A673 (cell line): ENCODE measurements around the gene SYN1. TPM values are rescaled to one million over a fixed set of nuclear protein-coding genes. Genes with fewer than 3 reads are reported as not detected.
A peak's percentile ranks its signal among the peaks of the same experiment; 100 is the strongest.

Source experiments
- BruUV-seq: library from RNA; stranded (reverse); fragments of 400-500 nt; replicated peaks from 2 replicates; lab custom pipeline; 2021; lab: Mats Ljungman, UMichigan
- CTCF ChIA-PET: fragments of 300-600 bp; sonication (Branson Sonifier 250); formaldehyde crosslinking; loops from one replicate; lab custom pipeline; 2022; ENCODE audit warnings: antibody characterized with exemption; lab: Charles Lee
- POLR2A ChIA-PET: fragments of 300-600 bp; sonication (Branson Sonifier 250); formaldehyde crosslinking; loops from one replicate; lab custom pipeline; 2022; ENCODE audit warnings: antibody characterized with exemption; ENCODE audit not compliant: low non-redundant PET; lab: Charles Lee
- DNase-seq: peaks from one replicate; pipeline ENCODE4 v3.0.0-alpha.2; 2015; ENCODE audit warnings: low spot score
- H3K27ac ChIP-seq: fragments of 200-600 bp; sonication (generic); 2 replicates; pipeline ENCODE4 v1.5.1; 2016; ENCODE audit warnings: mixed run types, low read depth, mild to moderate bottlenecking, mixed read lengths, antibody characterized with exemption, low read length; ENCODE audit not compliant: poor library complexity, severe bottlenecking
- H3K27me3 ChIP-seq: fragments of 200-600 bp; sonication (generic); replicated peaks from 2 replicates; pipeline ENCODE4 v1.6.1; 2017; ENCODE audit warnings: mixed run types, low read depth, mild to moderate bottlenecking, mixed read lengths, antibody characterized with exemption, low read length; ENCODE audit not compliant: insufficient read depth, poor library complexity
- H3K36me3 ChIP-seq: fragments of 200-600 bp; sonication (generic); 2 replicates; pipeline ENCODE4 v1.6.1; 2016; ENCODE audit warnings: mixed run types, mild to moderate bottlenecking, mixed read lengths, antibody characterized with exemption, low read length; ENCODE audit not compliant: insufficient read depth, poor library complexity, severe bottlenecking
- H3K4me1 ChIP-seq: fragments of 200-600 bp; sonication (generic); 2 replicates; pipeline ENCODE4 v1.6.1; 2017; ENCODE audit warnings: mixed run types, mild to moderate bottlenecking, mixed read lengths, antibody characterized with exemption, low read length; ENCODE audit not compliant: insufficient read depth, poor library complexity, severe bottlenecking
- H3K4me3 ChIP-seq: fragments of 200-600 bp; sonication (generic); 2 replicates; pipeline ENCODE4 v1.5.1; 2016; ENCODE audit warnings: low read depth, mixed run types, mild to moderate bottlenecking, mixed read lengths, low read length; ENCODE audit not compliant: poor library complexity, severe bottlenecking
- H3K9me3 ChIP-seq: fragments of 200-600 bp; sonication (generic); 2 replicates; pipeline ENCODE4 v1.6.1; 2016; ENCODE audit warnings: mixed run types, low read depth, mild to moderate bottlenecking, mixed read lengths, antibody characterized with exemption, low read length; ENCODE audit not compliant: poor library complexity, severe bottlenecking
- EZH2 ChIP-seq: fragments of 200-600 bp; sonication (generic); IDR thresholded peaks from 2 replicates; pipeline ENCODE4 v1.6.1; 2017; ENCODE audit warnings: borderline replicate concordance, low read depth, mild to moderate bottlenecking, mixed read lengths, antibody characterized with exemption, low read length; ENCODE audit not compliant: poor library complexity, severe bottlenecking
- intact Hi-C: fragments of 100-400 bp; cut with micrococcal nuclease; formaldehyde crosslinking; loops from one replicate; pipeline ENCODE4 v1.10.0; 2022; ENCODE audit not compliant: unreplicated experiment
- total RNA-seq: library from RNA; stranded (reverse); gene quantifications from 2 replicates; pipeline ENCODE4 v1.2.3, GENCODE V29; 2021
- TF ChIP-seq, protein P1 (sequence below): fragments of 300-800, 200-600 bp; sonication (generic); conservative IDR thresholded peaks from 2 replicates; pipeline ENCODE4 v1.5.1; 2017; ENCODE audit warnings: low read depth, mild to moderate bottlenecking, antibody characterized with exemption, low read length, moderate library complexity, mixed read lengths

The SYN1 gene
- total RNA-seq, 1 experiment from 2014 or later: 9.2 TPM

DNA sequence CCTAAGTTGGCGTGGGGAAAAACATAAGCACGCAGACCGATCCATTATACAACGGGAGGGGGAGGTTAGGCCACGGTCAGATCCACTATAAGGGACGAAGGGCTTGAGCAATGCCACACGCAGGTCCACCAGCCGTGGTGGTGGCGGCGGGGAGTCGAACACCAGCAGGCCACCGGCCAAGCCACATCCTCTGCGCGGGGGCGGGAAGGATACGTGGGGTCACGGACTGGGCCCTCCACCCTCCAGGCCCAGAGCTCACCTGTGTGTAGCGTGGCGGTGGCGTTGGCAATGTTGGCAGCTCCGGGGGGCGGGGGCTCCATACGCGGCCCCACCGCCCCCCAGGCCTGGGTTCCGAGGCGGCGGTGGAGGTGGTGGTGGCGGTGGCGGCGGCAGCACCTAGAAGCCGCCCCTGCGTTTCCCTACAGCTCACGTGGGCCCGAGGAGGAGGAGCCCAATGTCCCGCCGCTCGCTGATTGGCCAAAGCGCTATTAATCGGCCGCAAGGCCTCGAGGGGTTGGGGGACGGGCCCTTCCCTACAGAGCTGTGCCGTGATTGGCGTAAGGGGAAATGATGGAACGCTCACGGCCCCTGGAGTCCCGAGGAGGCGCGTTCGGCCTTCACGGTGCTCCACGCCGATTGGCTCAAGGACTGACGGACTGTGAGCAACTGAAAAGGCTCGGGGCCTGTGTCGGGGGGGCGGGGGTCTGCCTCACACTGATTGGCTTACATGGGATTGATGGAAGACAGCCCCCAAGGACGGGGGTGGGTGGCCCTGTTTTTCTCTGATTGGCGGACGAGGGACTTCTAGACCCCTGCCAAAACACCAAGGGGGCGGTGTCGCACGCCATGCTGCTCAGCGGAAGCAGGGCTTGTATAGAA lies 30.7 kb upstream of the SYN1 start, which contains the start of gene ELK1:
ELK1 (minus strand) TSS at position 400 of the 879 bp plus-strand sequence. CDS start 9,122 bp downstream, outside the sequence.
- peak; percentile 99 for DNase-seq
- BruUV-seq: no TSS peak
- Histone ChIP-seq H3K9me3 (no peaks in the 10 kb centered on the region), H3K27ac (peak within 1 kb of the TSS; percentile 87), H3K4me1 (no peaks in the 10 kb centered on the region), H3K36me3 (peaks cover 5% of the 10 kb centered on the region), H3K27me3 (no peaks in the 10 kb centered on the region), H3K4me3 (peak within 1 kb of the TSS; percentile 74)
- POLR2A ChIA-PET: no interaction called here
- TF ChIP-seq, protein P1, sequence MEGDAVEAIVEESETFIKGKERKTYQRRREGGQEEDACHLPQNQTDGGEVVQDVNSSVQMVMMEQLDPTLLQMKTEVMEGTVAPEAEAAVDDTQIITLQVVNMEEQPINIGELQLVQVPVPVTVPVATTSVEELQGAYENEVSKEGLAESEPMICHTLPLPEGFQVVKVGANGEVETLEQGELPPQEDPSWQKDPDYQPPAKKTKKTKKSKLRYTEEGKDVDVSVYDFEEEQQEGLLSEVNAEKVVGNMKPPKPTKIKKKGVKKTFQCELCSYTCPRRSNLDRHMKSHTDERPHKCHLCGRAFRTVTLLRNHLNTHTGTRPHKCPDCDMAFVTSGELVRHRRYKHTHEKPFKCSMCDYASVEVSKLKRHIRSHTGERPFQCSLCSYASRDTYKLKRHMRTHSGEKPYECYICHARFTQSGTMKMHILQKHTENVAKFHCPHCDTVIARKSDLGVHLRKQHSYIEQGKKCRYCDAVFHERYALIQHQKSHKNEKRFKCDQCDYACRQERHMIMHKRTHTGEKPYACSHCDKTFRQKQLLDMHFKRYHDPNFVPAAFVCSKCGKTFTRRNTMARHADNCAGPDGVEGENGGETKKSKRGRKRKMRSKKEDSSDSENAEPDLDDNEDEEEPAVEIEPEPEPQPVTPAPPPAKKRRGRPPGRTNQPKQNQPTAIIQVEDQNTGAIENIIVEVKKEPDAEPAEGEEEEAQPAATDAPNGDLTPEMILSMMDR: no peak
- TF ChIP-seq EZH2: no peak
- intact Hi-C loops: loop anchor here (10.0 kb wide), 1 partner anchor 184 kb away; the partner anchor contains the start of gene ZNF81
- CTCF ChIA-PET: interaction anchor here (0.7 kb wide), 1 partner anchor 68 kb away, joined by 3 read pairs; the partner anchor contains the start of gene TIMP1

DNA sequence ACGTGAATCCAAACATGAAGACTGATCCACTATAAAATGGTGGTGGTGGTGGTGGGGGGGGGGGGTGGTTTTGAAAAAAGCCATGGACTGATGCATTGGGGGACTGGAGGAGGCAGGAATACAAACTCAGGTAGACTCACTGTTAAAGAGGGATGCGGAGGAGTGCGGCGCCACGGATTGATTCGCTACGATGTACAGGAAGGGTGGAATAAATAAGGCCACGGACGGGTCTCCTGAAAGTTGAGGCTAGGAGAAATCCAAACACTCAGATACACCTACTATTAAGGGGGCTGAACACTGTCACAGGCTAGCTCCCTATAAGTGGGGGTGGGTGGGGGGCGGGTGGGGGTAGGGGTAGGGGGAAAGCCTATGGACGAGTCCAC lies 30.1 kb upstream of the SYN1 start:
- H3K27ac ChIP-seq: no peak overlapping the region
- H3K4me1 ChIP-seq: no peaks in the 10 kb centered on the region
- no peaks in the 10 kb centered on the region for H3K9me3 ChIP-seq
- peak overlapping the region; percentile 74 for H3K4me3 ChIP-seq
- no peak for DNase-seq
- ChIA-PET POLR2A (interaction anchor here (0.6 to 0.7 kb wide), 2 partner anchors 178 to 769 kb away, joined by 4 to 12 read pairs; no protein-coding TSS in a partner anchor), CTCF (no interaction called here)
- TF ChIP-seq, protein P1: no peak
- TF ChIP-seq EZH2: no peak
- peaks cover 5% of the 10 kb centered on the region for H3K36me3 ChIP-seq
- intact Hi-C loops: loop anchor here (10.0 kb wide), 1 partner anchor 185 kb away; the partner anchor contains the start of gene ZNF81
- H3K27me3 ChIP-seq: no peaks in the 10 kb centered on the region
- no TSS peak for BruUV-seq

DNA sequence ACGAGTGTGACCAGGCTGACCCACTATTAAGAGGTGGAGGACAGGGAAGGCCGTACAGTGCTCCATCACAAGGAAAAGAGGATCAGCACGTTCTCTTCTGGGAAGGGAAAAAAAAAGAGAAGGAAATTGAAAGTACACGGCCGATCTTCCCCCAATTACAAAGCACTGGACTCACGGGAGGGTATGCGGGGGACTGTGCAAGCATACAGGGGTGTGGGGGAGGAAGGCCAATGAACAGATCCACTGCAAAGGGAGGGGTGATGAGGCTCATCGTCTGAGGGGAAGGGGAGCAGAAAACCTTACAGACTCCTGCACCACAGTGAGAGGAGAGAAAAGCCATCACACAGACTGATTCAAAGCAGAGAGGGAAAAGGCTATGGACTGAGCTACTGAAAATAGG lies 29.6 kb upstream of the SYN1 start:
- Histone ChIP-seq H3K36me3 (peaks cover 5% of the 10 kb centered on the region), H3K9me3 (no peaks in the 10 kb centered on the region), H3K4me3 (peak overlapping the region; percentile 74), H3K4me1 (no peaks in the 10 kb centered on the region), H3K27ac (no peak overlapping the region), H3K27me3 (no peaks in the 10 kb centered on the region)
- CTCF ChIA-PET: no interaction called here
- POLR2A ChIA-PET: interaction anchor here (0.6 to 0.7 kb wide), 2 partner anchors 179 to 769 kb away, joined by 4 to 12 read pairs; no protein-coding TSS in a partner anchor
- BruUV-seq: no TSS peak
- TF ChIP-seq, protein P1: no peak
- TF ChIP-seq EZH2: no peak
- DNase-seq: no peak
- intact Hi-C loops: no loop called here
